HG03571 (cell line): Measurements from ENCODE around the gene PCDHGB5.
"Not testable (repeated sequence)": the region's sequence is repeated elsewhere in the genome, so short reads cannot be mapped to it uniquely, and the experiment has no call there.

Experiments used
- ATAC-seq: cut with Tn5 transposase; IDR thresholded peaks from one replicate; pipeline ENCODE4 v1.9.1; 2021; ENCODE audit not compliant: unreplicated experiment

The PCDHGB5 gene

GRCh38 chr5:141409598-141410306, 12.0 kb downstream of the PCDHGB5 start:
- ATAC-seq = no peak

- ATAC-seq = no peak
These were observed 13.8 kb downstream of the PCDHGB5 start for GRCh38 chr5:141411575-141411974.

- ATAC-seq = peak; percentile 84
These were observed 15.2 kb downstream of the PCDHGB5 start, which contains the start of gene PCDHGA10 for GRCh38 chr5:141412854-141413539. Gene PCDHGA10 (plus strand): TSS chr5:141412987. CDS start chr5:141413176, 189 bp downstream.

GRCh38 chr5:141413540-141414069, 15.9 kb downstream of the PCDHGB5 start:
- ATAC-seq = no peak

- ATAC-seq = not testable (repeated sequence)
These were observed 17.0 kb downstream of the PCDHGB5 start for GRCh38 chr5:141414548-141415274.

GRCh38 chr5:141415275-141415618, 17.5 kb downstream of the PCDHGB5 start:
- ATAC-seq = not testable (repeated sequence)

GRCh38 chr5:141417494-141418172, 19.9 kb downstream of the PCDHGB5 start, which contains the start of gene PCDHGB7:
Gene PCDHGB7 (plus strand): TSS chr5:141417677. CDS start chr5:141417860, 183 bp downstream.
- ATAC-seq = peak; percentile 68

GRCh38 chr5:141419074-141419880, 21.5 kb downstream of the PCDHGB5 start:
- ATAC-seq = no peak

GRCh38 chr5:141420855-141421488, 23.2 kb downstream of the PCDHGB5 start, which contains the start of gene PCDHGA11:
Gene PCDHGA11 (plus strand): TSS chr5:141421051. CDS start chr5:141421228, 177 bp downstream.
- ATAC-seq = no peak

GRCh38 chr5:141421489-141421855, 23.7 kb downstream of the PCDHGB5 start:
- no peak for ATAC-seq

GRCh38 chr5:141422742-141423291, 25.1 kb downstream of the PCDHGB5 start:
- ATAC-seq = no peak

GRCh38 chr5:141427783-141428426, 30.2 kb downstream of the PCDHGB5 start:
- no peak for ATAC-seq

GRCh38 chr5:141430332-141431113, 32.8 kb downstream of the PCDHGB5 start, which contains the start of gene PCDHGA12:
Gene PCDHGA12 (plus strand): TSS chr5:141430507. CDS start chr5:141430760, 253 bp downstream.
- peak; percentile 94 for ATAC-seq

GRCh38 chr5:141431286-141431685, 33.5 kb downstream of the PCDHGB5 start:
- peak; percentile 27 for ATAC-seq

- ATAC-seq = not testable (repeated sequence)
These were observed 34.6 kb downstream of the PCDHGB5 start for GRCh38 chr5:141432308-141432707.

- not testable (repeated sequence) for ATAC-seq
These were observed 35.0 kb downstream of the PCDHGB5 start for GRCh38 chr5:141432726-141433125.

- ATAC-seq = no peak
These were observed 36.3 kb downstream of the PCDHGB5 start for GRCh38 chr5:141434006-141434405.

- ATAC-seq = no peak
These were observed 39.5 kb downstream of the PCDHGB5 start for GRCh38 chr5:141437221-141437620.
